Measurements from ENCODE around the gene RNU5D-1. TPM values are rescaled to one million over a fixed set of nuclear protein-coding genes. Genes with fewer than 3 reads are reported as not detected.
"Not testable (repeated sequence)": the region's sequence is repeated elsewhere in the genome, so short reads cannot be mapped to it uniquely, and the experiment has no call there.

Gene RNU5D-1
- total RNA-seq, 4 donors from 2014 or later = not detected

- 77 to 81% methylated on average over 6 of the region's 6 CpGs for WGBS, 2 donors
- no peaks in the 10 kb centered on the region for H3K9me3 ChIP-seq
Observed at GRCh38 chr1:44707112-44707881, 23.7 kb downstream of the RNU5D-1 start.

GRCh38 chr1:44705938-44706337 lies 25.0 kb downstream of the RNU5D-1 start:
- Histone ChIP-seq H3K4me3 (no peak overlapping the region), H3K27me3 (no peaks in the 10 kb centered on the region), H3K4me1 (peaks cover 0 to 12% (median 0%) of the 10 kb centered on the region in 4 donors), H3K36me3 (no peaks in the 10 kb centered on the region), H3K27ac (no peak overlapping the region), H3K9me3 (no peaks in the 10 kb centered on the region)
- TF ChIP-seq POLR2A (IDR thresholded peaks at IDR 0.05) = no peak
- no peak for TF ChIP-seq CTCF (IDR thresholded peaks at IDR 0.05)
- WGBS, 2 donors = 85 to 87% methylated on average over 2 of the region's 2 CpGs
- DNase-seq (ENCODE audit: low spot score in 2 of 2) = no peak

More at GRCh38 chr1:44707112-44707881, 23.7 kb downstream of the RNU5D-1 start:
- TF ChIP-seq CTCF (IDR thresholded peaks at IDR 0.05) = no peak
- DNase-seq (ENCODE audit: low spot score in 2 of 2) = no peak
- peaks cover 0 to 12% (median 0%) of the 10 kb centered on the region in 4 donors for H3K4me1 ChIP-seq
- H3K36me3 ChIP-seq = no peaks in the 10 kb centered on the region
- no peak overlapping the region for H3K27ac ChIP-seq
- no peak overlapping the region for H3K4me3 ChIP-seq
- no peaks in the 10 kb centered on the region for H3K27me3 ChIP-seq

- no peak for TF ChIP-seq CTCF (IDR thresholded peaks at IDR 0.05)
- no peak for TF ChIP-seq POLR2A (IDR thresholded peaks at IDR 0.05)
- TF ChIP-seq EP300 (IDR thresholded peaks at IDR 0.05) = no peak
- WGBS, 2 donors = 78 to 80% methylated on average over 6 of the region's 6 CpGs
- no peak for DNase-seq (ENCODE audit: low spot score in 2 of 2)
- Histone ChIP-seq H3K9me3 (no peaks in the 10 kb centered on the region), H3K36me3 (no peaks in the 10 kb centered on the region), H3K4me1 (peaks cover 0 to 12% (median 0%) of the 10 kb centered on the region in 4 donors), H3K27me3 (no peaks in the 10 kb centered on the region), H3K27ac (no peak overlapping the region), H3K4me3 (no peak overlapping the region)
Observed at GRCh38 chr1:44705470-44705869, 25.5 kb downstream of the RNU5D-1 start.

- WGBS, 2 donors = 69 to 73% methylated on average over 7 of the region's 7 CpGs
- TF ChIP-seq POLR2A (IDR thresholded peaks at IDR 0.05) = no peak
- no peak for TF ChIP-seq EP300 (IDR thresholded peaks at IDR 0.05)
- TF ChIP-seq CTCF (IDR thresholded peaks at IDR 0.05) = no peak
- DNase-seq (ENCODE audit: low spot score in 2 of 2) = no peak
Observed at GRCh38 chr1:44701141-44701573, 29.8 kb downstream of the RNU5D-1 start.

GRCh38 chr1:44700573-44700972 lies 30.4 kb downstream of the RNU5D-1 start:
- no peaks in the 10 kb centered on the region for H3K36me3 ChIP-seq
- no peak overlapping the region for H3K27ac ChIP-seq
- no peak overlapping the region for H3K4me3 ChIP-seq
- TF ChIP-seq CTCF (IDR thresholded peaks at IDR 0.05) = no peak
- no peak for TF ChIP-seq EP300 (IDR thresholded peaks at IDR 0.05)
- TF ChIP-seq POLR2A (IDR thresholded peaks at IDR 0.05) = no peak
- no peaks in the 10 kb centered on the region for H3K9me3 ChIP-seq
- DNase-seq (ENCODE audit: low spot score in 2 of 2) = no peak
- WGBS, 2 donors = 84 to 86% methylated on average over 1 of the region's 1 CpG
- H3K4me1 ChIP-seq = no peaks in the 10 kb centered on the region
- no peaks in the 10 kb centered on the region for H3K27me3 ChIP-seq

More at GRCh38 chr1:44701141-44701573, 29.8 kb downstream of the RNU5D-1 start:
- H3K27me3 ChIP-seq = no peaks in the 10 kb centered on the region
- no peak overlapping the region for H3K4me3 ChIP-seq
- no peaks in the 10 kb centered on the region for H3K9me3 ChIP-seq
- H3K27ac ChIP-seq = no peak overlapping the region
- no peaks in the 10 kb centered on the region for H3K36me3 ChIP-seq
- no peaks in the 10 kb centered on the region for H3K4me1 ChIP-seq

- not testable (repeated sequence) for H3K9me3 ChIP-seq; H3K36me3 ChIP-seq; H3K4me3 ChIP-seq; H3K4me1 ChIP-seq; H3K27me3 ChIP-seq; DNase-seq (ENCODE audit: low spot score in 2 of 2); H3K27ac ChIP-seq
- WGBS, 2 donors = 82 to 87% methylated on average over 9 of the region's 9 CpGs
Observed at GRCh38 chr1:44699375-44699774, 31.6 kb downstream of the RNU5D-1 start.

Data from tibial nerve (tissue), 4 donors.